HG02943 (cell line): ENCODE data around the gene TYK2.
"Not testable (repeated sequence)": the region's sequence is repeated elsewhere in the genome, so short reads cannot be mapped to it uniquely, and the experiment has no call there.

Experiments used
- ATAC-seq: cut with Tn5 transposase; IDR thresholded peaks from one replicate; pipeline ENCODE4 v1.9.1; 2021; ENCODE audit warnings: mild to moderate bottlenecking, low read depth, moderate library complexity; ENCODE audit not compliant: unreplicated experiment

TYK2 gene

GRCh38 chr19:10380313-10381102, at the start of gene TYK2:
TSS of gene TYK2 (minus strand) at chr19:10380572. CDS start at chr19:10378406, 2,166 bp downstream.
- peak; percentile 93 for ATAC-seq

DNA sequence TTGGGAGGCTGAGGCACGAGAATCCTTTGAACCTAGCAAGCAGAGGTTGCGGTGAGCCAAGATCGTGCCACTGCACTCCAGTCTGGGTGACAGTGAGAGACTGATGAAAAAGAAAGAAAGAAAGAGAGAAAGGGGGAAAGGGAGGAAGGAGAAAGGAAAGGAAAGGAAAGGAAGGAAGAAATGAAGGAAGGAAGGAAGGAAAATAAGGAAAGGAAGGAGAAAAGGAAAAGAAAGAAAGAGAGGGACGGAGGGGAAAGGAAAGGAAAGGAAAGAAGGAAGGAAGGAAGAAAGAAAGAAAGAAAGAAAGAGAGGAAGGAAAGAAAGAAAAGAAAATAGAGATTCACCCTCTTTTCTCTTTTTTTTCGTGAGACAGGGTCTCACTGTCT, 48.6 kb upstream of the TYK2 start:
- no peak for ATAC-seq

GRCh38 chr19:10427169-10427568, 46.8 kb upstream of the TYK2 start:
- no peak for ATAC-seq

DNA sequence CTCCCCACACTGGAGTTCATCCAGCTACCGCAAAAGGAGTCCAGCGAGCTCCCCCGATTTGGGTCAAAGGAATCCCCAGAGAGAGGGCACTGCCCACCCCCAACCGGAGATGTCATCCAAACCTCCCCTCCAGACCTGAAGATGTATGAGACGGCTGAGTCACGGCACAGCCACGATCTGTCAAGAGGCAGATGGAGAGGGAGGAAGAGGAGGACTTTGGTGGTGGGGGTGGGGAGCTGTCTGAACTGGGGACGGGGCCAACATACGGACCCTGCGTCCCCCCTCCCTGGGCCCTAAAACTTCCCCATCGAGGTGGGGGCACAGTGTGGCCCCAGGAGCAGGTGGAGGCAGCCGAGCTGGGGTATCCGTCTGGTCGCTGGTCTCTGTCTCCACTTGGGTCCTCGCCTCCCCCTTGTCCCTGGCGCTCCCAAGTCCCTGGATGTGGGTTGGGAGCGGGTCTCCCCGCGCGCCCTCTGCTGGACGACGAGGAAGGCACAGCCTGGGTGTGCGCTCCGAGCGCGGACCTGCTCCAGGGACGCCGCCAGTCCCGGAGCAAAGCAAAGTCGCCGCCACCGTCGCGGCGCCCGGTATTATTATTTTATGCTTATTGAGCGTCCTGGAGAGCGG, 43.8 kb upstream of the TYK2 start:
- ATAC-seq = no peak

GRCh38 chr19:10422846-10423245, 42.5 kb upstream of the TYK2 start:
- ATAC-seq = no peak

DNA sequence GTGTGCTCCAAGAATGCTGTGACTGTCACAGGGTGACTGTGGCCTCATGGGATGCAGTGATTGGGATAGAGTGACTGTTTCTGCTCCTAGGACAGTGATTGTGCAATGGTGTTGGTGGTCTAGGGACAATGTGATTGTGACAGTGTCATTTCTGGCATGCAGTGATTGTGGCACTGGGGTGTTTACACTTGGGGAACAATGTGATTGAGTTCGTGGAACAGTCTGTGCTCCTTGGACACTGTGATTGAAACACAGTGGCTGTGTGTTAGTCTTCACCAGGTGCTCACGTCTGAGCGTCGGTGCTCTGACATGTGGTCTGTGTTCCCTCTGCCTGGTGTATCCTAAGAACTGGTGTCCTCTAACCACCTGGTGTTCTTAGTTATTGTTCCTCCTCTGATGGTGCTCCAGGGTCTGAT, 41.7 kb upstream of the TYK2 start:
- ATAC-seq = no peak

- ATAC-seq = no peak
Measured at GRCh38 chr19:10421240-10422045, 41.1 kb upstream of the TYK2 start.

DNA sequence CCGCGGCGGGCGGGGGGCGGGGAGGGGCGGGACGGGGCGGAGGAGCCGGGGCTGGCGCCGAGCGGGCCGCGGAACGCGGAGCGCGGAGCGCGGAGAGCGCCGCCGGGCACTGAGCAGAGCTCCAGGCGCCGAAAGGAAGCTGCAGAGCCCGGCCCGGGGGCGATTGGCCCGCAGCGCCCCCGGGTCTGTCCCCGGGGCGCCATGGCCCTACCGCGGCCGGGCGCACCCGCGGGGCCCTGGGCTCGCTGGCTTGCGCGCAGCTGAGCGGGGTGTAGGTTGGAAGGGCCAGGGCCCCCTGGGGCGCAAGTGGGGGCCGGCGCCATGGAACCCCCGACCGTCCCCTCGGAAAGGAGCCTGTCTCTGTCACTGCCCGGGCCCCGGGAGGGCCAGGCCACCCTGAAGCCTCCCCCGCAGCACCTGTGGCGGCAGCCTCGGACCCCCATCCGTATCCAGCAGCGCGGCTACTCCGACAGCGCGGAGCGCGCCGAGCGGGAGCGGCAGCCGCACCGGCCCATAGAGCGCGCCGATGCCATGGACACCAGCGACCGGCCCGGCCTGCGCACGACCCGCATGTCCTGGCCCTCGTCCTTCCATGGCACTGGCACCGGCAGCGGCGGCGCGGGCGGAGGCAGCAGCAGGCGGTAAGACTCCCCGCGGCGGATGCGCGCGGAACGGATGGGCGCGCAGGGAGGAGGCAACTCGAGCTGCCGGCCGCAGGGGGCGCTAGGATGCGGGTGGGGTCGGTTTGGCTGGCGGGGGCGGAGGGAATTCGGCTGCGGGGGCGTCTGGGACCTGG, 40.3 kb upstream of the TYK2 start, which contains the start of gene PDE4A:
TSS of gene PDE4A (plus strand) at position 95 of the 796 bp plus-strand sequence. CDS start at position 322, 227 bp downstream.
- ATAC-seq = no peak

- no peak for ATAC-seq
Measured at GRCh38 chr19:10419646-10420443, 39.5 kb upstream of the TYK2 start.

DNA sequence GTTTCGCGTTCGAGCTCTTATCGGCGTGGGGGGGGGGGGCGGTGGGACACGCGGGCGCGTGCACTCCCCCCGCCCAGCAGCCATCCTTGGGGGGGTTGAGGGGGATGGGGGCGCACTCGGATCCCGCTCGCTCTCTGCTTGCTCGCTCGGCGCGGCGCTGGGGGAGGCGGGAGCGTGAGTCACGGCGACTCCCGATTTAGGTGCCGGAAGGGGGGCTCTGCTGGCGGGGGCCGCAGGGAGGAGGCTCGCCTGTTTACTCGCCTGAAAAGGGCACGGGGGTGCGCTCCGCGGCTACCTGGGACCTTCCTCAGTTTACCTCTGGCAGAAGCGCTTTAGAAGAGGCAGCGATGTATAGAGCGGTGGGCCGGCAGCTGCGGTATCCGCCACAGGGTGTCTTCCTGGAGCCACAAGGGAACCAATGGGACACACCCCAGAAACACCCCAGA, 38.9 kb upstream of the TYK2 start:
- no peak for ATAC-seq

- ATAC-seq = no peak
Measured at GRCh38 chr19:10418485-10419199, 38.3 kb upstream of the TYK2 start.

- ATAC-seq = no peak
Measured at GRCh38 chr19:10418235-10418484, 37.8 kb upstream of the TYK2 start.

- no peak for ATAC-seq
Measured at GRCh38 chr19:10417541-10418234, 37.3 kb upstream of the TYK2 start.

- ATAC-seq = peak; percentile 44
Measured at GRCh38 chr19:10416380-10417257, 36.2 kb upstream of the TYK2 start.

- ATAC-seq = no peak
Measured at GRCh38 chr19:10416083-10416379, 35.7 kb upstream of the TYK2 start.

DNA sequence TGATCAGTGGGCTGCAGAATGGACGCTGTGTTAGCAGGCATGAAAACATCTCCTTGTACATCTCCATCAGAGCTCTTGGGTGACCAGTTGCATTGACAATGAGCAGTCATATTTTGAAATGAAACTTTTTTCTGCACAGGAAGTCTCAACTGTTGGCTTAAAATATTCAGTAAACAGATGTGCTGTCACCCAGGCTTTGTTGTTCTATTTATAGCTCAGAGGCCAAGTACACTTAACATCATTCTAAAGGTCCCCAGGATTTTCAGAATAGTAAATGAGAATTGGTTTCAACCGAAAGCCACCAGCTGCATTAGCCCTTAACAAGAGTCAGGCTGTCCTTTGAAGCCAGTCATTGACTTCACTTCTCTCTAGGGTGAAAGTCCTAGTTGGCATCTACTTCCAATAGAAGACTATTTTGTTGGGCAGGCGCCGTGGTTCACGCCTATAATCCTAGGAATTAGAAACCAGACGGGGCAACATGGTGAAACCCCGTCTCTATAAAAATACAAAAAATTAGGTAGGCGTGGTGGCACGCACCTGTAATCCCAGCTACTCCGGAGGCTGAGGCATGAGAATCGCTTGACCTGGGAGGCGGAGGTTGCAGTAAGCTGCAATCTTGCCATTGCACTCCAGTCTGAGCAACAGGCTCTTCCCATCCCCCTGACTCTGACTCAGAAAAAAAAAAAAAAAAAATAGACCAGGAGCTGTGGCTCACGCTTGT, 32.0 kb upstream of the TYK2 start:
- peak; percentile 60 for ATAC-seq

- ATAC-seq = not testable (repeated sequence)
Measured at GRCh38 chr19:10411224-10411623, 30.9 kb upstream of the TYK2 start.
